Liver (tissue), 9 donors: Measurements from ENCODE around the gene SUCLG2. TPM values are rescaled to one million over a fixed set of nuclear protein-coding genes. Genes with fewer than 3 reads are reported as not detected.

Source experiments
- DNase-seq: peaks from one replicate; pipeline ENCODE4 v3.0.0-alpha.2; 2017; ENCODE audit warnings: low spot score
- H3K27ac ChIP-seq, 2 donors: one replicate each; pipeline ENCODE4 v1.7.0; 2013; ENCODE audit warnings: inconsistent platforms in 2 of 2, low read length in 2 of 2, control low read depth in 1 of 2, low read depth in 1 of 2, mild to moderate bottlenecking in 1 of 2
- H3K27me3 ChIP-seq, 4 donors: one replicate each; pipeline versions ENCODE4 v1.6.1 to v1.7.0; 2013; ENCODE audit warnings: low read length in 3 of 4, inconsistent platforms in 1 of 4, mild to moderate bottlenecking in 1 of 4, moderate library complexity in 1 of 4; ENCODE audit not compliant: control insufficient read depth in 4 of 4, insufficient read depth in 4 of 4
- H3K36me3 ChIP-seq, 4 donors: one replicate each; pipeline versions ENCODE4 v1.6.1 to v1.7.0; 2013; ENCODE audit warnings: low read length in 3 of 4, mild to moderate bottlenecking in 3 of 4, low read depth in 1 of 4, moderate library complexity in 1 of 4; ENCODE audit not compliant: control insufficient read depth in 4 of 4, insufficient read depth in 3 of 4
- H3K4me1 ChIP-seq, 4 donors: one replicate each; pipeline versions ENCODE4 v1.6.1 to v1.7.0; 2013; ENCODE audit warnings: low read length in 3 of 4, mild to moderate bottlenecking in 3 of 4, moderate library complexity in 1 of 4; ENCODE audit not compliant: control insufficient read depth in 4 of 4, insufficient read depth in 4 of 4
- H3K4me3 ChIP-seq, 3 donors: one replicate each; pipeline versions ENCODE4 v1.6.1 to v1.7.0; 2013; ENCODE audit warnings: low read length in 3 of 3, control low read depth in 1 of 3, low read depth in 1 of 3, mild to moderate bottlenecking in 1 of 3
- H3K9ac ChIP-seq, 2 donors: one replicate each; pipeline ENCODE4 v1.7.0; 2013; ENCODE audit warnings: low read length in 2 of 2, mild to moderate bottlenecking in 2 of 2, moderate library complexity in 2 of 2, control low read depth in 1 of 2, low read depth in 1 of 2
- H3K9me3 ChIP-seq, 4 donors: one replicate each; pipeline versions ENCODE4 v1.6.1 to v1.7.0; 2013; ENCODE audit warnings: low read length in 3 of 4; ENCODE audit not compliant: control insufficient read depth in 4 of 4
- EGR1 ChIP-seq, 2 donors: IDR thresholded peaks; 2 replicates each; pipeline ENCODE4 v1.6.1; 2016 to 2018; ENCODE audit warnings: antibody characterized with exemption in 2 of 2, low read depth in 2 of 2
- FOXA1 ChIP-seq: IDR thresholded peaks from 2 replicates; pipeline ENCODE4 v1.6.1; 2016; ENCODE audit warnings: antibody characterized with exemption
- FOXA2 ChIP-seq: IDR thresholded peaks from 2 replicates; pipeline ENCODE4 v1.6.1; 2016; ENCODE audit warnings: antibody characterized with exemption
- GABPA ChIP-seq, 2 donors: IDR thresholded peaks in 1 of 2; conservative IDR thresholded peaks in 1 of 2; 2 replicates each; pipeline ENCODE4 v1.6.1; 2016; ENCODE audit warnings: antibody characterized with exemption in 2 of 2, mild to moderate bottlenecking in 1 of 2, moderate library complexity in 1 of 2
- HNF4A ChIP-seq, 2 donors: conservative IDR thresholded peaks; 2 replicates each; pipeline ENCODE4 v1.6.1; 2016; ENCODE audit warnings: antibody characterized with exemption in 2 of 2, mild to moderate bottlenecking in 2 of 2
- HNF4G ChIP-seq: IDR thresholded peaks from 2 replicates; pipeline ENCODE4 v1.6.1; 2016; ENCODE audit warnings: antibody characterized with exemption
- JUND ChIP-seq, 2 donors: IDR thresholded peaks; 2 replicates each; pipeline ENCODE4 v1.6.1; 2016; ENCODE audit warnings: antibody characterized with exemption in 2 of 2
- NR2F2 ChIP-seq: IDR thresholded peaks from 2 replicates; pipeline ENCODE4 v1.6.1; 2016; ENCODE audit warnings: antibody characterized with exemption
- RAD21 ChIP-seq, 2 donors: IDR thresholded peaks; 2 replicates each; pipeline ENCODE4 v1.6.1; 2016; ENCODE audit warnings: antibody characterized with exemption in 2 of 2, mild to moderate bottlenecking in 2 of 2
- RXRA ChIP-seq, 2 donors: IDR thresholded peaks; 2 replicates each; pipeline ENCODE4 v1.6.1; 2017 to 2018; ENCODE audit warnings: antibody characterized with exemption in 2 of 2, mild to moderate bottlenecking in 1 of 2
- SP1 ChIP-seq: IDR thresholded peaks from 2 replicates; pipeline ENCODE4 v1.6.1; 2018; ENCODE audit warnings: antibody characterized with exemption, mild to moderate bottlenecking
- TAF1 ChIP-seq: conservative IDR thresholded peaks from 2 replicates; pipeline ENCODE4 v1.6.1; 2016; ENCODE audit warnings: antibody characterized with exemption, mild to moderate bottlenecking
- YY1 ChIP-seq: IDR thresholded peaks from 2 replicates; pipeline ENCODE4 v1.6.1; 2016; ENCODE audit warnings: antibody characterized with exemption, mild to moderate bottlenecking
- WGBS: extraction: QIAGEN DNeasy Blood & Tissue Kit; methylation state at CpG from one replicate; pipeline ENCODE4 v1.1.7; 2013; 5-methylcytosine and 5-hydroxymethylcytosine counted together
- polyA plus RNA-seq, 2 donors: library from polyadenylated mRNA; stranded (reverse) in 1 of 2; unstranded in 1 of 2; fragments of 200-250 nt in 1 of 2; fragments of >200 nt in 1 of 2; fragmentation: Nextera tagmentation in 1 of 2; extraction: Ambion mirVana in 1 of 2; gene quantifications; one replicate each; pipeline versions ENCODE4 v1.2.1 to v1.2.3, GENCODE V29; 2013 to 2015
- total RNA-seq, 2 donors: library from RNA; depleted of rRNA; stranded (reverse); fragments of >200 nt; gene quantifications; one replicate each; pipeline ENCODE4 v1.2.3, GENCODE V29; 2014
- TF ChIP-seq, protein P1 (sequence below): IDR thresholded peaks from 2 replicates; pipeline ENCODE4 v1.6.1; 2016; ENCODE audit warnings: antibody characterized with exemption
- TF ChIP-seq, protein P2 (sequence below): IDR thresholded peaks from 2 replicates; pipeline ENCODE4 v1.6.1; 2016; ENCODE audit warnings: antibody characterized with exemption
- TF ChIP-seq, protein P3 (sequence below): IDR thresholded peaks from 2 replicates; pipeline ENCODE4 v1.6.1; 2016; ENCODE audit warnings: antibody characterized with exemption
- TF ChIP-seq, protein P4 (sequence below): fragments of 150-350 bp; IDR thresholded peaks from 2 replicates; pipeline ENCODE4 v1.5.1; 2017; ENCODE audit warnings: improper control_type of control experiment, low read depth, low read length; ENCODE audit not compliant: missing input control
- TF ChIP-seq, protein P5 (sequence below): IDR thresholded peaks from 2 replicates; pipeline ENCODE4 v1.6.1; 2016; ENCODE audit warnings: antibody characterized with exemption, mild to moderate bottlenecking
- donor health status: healthy.
- donor health status: healthy.
- donor health status: healthy.
- donor health status: healthy.
- donor health status: healthy.

The SUCLG2 gene
- total and polyA plus RNA-seq, 4 donors = 45.3 to 114 (median 92.8) TPM

- 98% methylated on average over 4 of the region's 4 CpGs for whole genome bisulfite sequencing
These were observed 180.1 kb downstream of the SUCLG2 start for GRCh38 chr3:67474311-67474710.

More at GRCh38 chr3:67474311-67474710, 180.1 kb downstream of the SUCLG2 start:
- Histone ChIP-seq H3K27me3 (no peaks in the 10 kb centered on the region), H3K27ac (no peak overlapping the region), H3K36me3 (peaks cover 0 to 2% (median 0%) of the 10 kb centered on the region in 4 donors), H3K9ac (no peak overlapping the region), H3K4me3 (no peak overlapping the region), H3K9me3 (no peaks in the 10 kb centered on the region), H3K4me1 (no peaks in the 10 kb centered on the region)
- TF ChIP-seq HNF4A (conservative IDR thresholded peaks at IDR 0.05) (no peak), JUND (IDR thresholded peaks at IDR 0.05) (no peak), FOXA1 (no peak), NR2F2 (no peak), RAD21 (IDR thresholded peaks at IDR 0.05) (no peak), EGR1 (IDR thresholded peaks at IDR 0.05; ENCODE audit: low read depth in 2 of 2) (no peak), YY1 (no peak), TAF1 (no peak), HNF4G (no peak), FOXA2 (no peak), GABPA (IDR thresholded peaks at IDR 0.05 in 1 of 2, conservative IDR thresholded peaks at IDR 0.05 in 1 of 2) (no peak), SP1 (no peak), RXRA (IDR thresholded peaks at IDR 0.05) (no peak)
- TF ChIP-seq, protein P1, sequence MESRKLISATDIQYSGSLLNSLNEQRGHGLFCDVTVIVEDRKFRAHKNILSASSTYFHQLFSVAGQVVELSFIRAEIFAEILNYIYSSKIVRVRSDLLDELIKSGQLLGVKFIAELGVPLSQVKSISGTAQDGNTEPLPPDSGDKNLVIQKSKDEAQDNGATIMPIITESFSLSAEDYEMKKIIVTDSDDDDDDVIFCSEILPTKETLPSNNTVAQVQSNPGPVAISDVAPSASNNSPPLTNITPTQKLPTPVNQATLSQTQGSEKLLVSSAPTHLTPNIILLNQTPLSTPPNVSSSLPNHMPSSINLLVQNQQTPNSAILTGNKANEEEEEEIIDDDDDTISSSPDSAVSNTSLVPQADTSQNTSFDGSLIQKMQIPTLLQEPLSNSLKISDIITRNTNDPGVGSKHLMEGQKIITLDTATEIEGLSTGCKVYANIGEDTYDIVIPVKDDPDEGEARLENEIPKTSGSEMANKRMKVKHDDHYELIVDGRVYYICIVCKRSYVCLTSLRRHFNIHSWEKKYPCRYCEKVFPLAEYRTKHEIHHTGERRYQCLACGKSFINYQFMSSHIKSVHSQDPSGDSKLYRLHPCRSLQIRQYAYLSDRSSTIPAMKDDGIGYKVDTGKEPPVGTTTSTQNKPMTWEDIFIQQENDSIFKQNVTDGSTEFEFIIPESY = no peak
- TF ChIP-seq, protein P2, sequence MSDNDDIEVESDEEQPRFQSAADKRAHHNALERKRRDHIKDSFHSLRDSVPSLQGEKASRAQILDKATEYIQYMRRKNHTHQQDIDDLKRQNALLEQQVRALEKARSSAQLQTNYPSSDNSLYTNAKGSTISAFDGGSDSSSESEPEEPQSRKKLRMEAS = no peak
- TF ChIP-seq, protein P3, sequence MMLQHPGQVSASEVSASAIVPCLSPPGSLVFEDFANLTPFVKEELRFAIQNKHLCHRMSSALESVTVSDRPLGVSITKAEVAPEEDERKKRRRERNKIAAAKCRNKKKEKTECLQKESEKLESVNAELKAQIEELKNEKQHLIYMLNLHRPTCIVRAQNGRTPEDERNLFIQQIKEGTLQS = no peak
- TF ChIP-seq, protein P4, sequence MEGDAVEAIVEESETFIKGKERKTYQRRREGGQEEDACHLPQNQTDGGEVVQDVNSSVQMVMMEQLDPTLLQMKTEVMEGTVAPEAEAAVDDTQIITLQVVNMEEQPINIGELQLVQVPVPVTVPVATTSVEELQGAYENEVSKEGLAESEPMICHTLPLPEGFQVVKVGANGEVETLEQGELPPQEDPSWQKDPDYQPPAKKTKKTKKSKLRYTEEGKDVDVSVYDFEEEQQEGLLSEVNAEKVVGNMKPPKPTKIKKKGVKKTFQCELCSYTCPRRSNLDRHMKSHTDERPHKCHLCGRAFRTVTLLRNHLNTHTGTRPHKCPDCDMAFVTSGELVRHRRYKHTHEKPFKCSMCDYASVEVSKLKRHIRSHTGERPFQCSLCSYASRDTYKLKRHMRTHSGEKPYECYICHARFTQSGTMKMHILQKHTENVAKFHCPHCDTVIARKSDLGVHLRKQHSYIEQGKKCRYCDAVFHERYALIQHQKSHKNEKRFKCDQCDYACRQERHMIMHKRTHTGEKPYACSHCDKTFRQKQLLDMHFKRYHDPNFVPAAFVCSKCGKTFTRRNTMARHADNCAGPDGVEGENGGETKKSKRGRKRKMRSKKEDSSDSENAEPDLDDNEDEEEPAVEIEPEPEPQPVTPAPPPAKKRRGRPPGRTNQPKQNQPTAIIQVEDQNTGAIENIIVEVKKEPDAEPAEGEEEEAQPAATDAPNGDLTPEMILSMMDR = no peak
- TF ChIP-seq, protein P5, sequence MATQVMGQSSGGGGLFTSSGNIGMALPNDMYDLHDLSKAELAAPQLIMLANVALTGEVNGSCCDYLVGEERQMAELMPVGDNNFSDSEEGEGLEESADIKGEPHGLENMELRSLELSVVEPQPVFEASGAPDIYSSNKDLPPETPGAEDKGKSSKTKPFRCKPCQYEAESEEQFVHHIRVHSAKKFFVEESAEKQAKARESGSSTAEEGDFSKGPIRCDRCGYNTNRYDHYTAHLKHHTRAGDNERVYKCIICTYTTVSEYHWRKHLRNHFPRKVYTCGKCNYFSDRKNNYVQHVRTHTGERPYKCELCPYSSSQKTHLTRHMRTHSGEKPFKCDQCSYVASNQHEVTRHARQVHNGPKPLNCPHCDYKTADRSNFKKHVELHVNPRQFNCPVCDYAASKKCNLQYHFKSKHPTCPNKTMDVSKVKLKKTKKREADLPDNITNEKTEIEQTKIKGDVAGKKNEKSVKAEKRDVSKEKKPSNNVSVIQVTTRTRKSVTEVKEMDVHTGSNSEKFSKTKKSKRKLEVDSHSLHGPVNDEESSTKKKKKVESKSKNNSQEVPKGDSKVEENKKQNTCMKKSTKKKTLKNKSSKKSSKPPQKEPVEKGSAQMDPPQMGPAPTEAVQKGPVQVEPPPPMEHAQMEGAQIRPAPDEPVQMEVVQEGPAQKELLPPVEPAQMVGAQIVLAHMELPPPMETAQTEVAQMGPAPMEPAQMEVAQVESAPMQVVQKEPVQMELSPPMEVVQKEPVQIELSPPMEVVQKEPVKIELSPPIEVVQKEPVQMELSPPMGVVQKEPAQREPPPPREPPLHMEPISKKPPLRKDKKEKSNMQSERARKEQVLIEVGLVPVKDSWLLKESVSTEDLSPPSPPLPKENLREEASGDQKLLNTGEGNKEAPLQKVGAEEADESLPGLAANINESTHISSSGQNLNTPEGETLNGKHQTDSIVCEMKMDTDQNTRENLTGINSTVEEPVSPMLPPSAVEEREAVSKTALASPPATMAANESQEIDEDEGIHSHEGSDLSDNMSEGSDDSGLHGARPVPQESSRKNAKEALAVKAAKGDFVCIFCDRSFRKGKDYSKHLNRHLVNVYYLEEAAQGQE = no peak
- no peak for DNase-seq
